ENCODE measurements around the gene CCDC110.

Gene CCDC110

GRCh38 chr4:185421366-185422124 is 50.0 kb downstream of the CCDC110 start:
- no peak for DNase-seq (ENCODE audit: low read depth in 3 of 3)

- DNase-seq (ENCODE audit: low read depth in 3 of 3) = no peak
These were observed 54.6 kb downstream of the CCDC110 start for GRCh38 chr4:185416955-185417354.

GRCh38 chr4:185412412-185412811 is 59.1 kb downstream of the CCDC110 start:
- DNase-seq (ENCODE audit: low read depth in 3 of 3) = no peak

- no peak for DNase-seq (ENCODE audit: low read depth in 3 of 3)
These were observed 59.7 kb downstream of the CCDC110 start for GRCh38 chr4:185411849-185412248.

- no peak for DNase-seq (ENCODE audit: low read depth in 3 of 3)
These were observed 63.1 kb downstream of the CCDC110 start for GRCh38 chr4:185408432-185408831.

GRCh38 chr4:185405296-185405999 is 66.1 kb downstream of the CCDC110 start:
- DNase-seq (ENCODE audit: low read depth in 3 of 3) = no peak

- no peak for DNase-seq (ENCODE audit: low read depth in 3 of 3)
These were observed 67.5 kb downstream of the CCDC110 start for GRCh38 chr4:185404031-185404430.

- no peak for DNase-seq (ENCODE audit: low read depth in 3 of 3)
These were observed 72.1 kb downstream of the CCDC110 start for GRCh38 chr4:185399466-185399865.

- DNase-seq (ENCODE audit: low read depth in 3 of 3) = no peak
These were observed 72.9 kb downstream of the CCDC110 start for GRCh38 chr4:185398618-185399017.

GRCh38 chr4:185396724-185397385 is 74.7 kb downstream of the CCDC110 start, which contains the start of gene ANKRD37:
TSS of gene ANKRD37 (plus strand) at chr4:185396841. CDS start at chr4:185396924, 83 bp downstream.
- no peak for DNase-seq (ENCODE audit: low read depth in 3 of 3)

- DNase-seq (ENCODE audit: low read depth in 3 of 3) = peak; percentile 88 to 95 (median 94)
These were observed 75.4 kb downstream of the CCDC110 start for GRCh38 chr4:185395956-185396723.

- DNase-seq (ENCODE audit: low read depth in 3 of 3) = no peak
These were observed 76.1 kb downstream of the CCDC110 start, which contains the start of gene LRP2BP for GRCh38 chr4:185395238-185395955. TSS of gene LRP2BP (minus strand) at chr4:185395924. CDS start at chr4:185378186, 17,738 bp downstream.

All from stimulated activated CD4-positive, alpha-beta T cell treated with anti-CD3 and anti-CD28 coated beads, TNF-alpha, amount 100 ng/mL, for 48 hours (primary cell).